Measurements from ENCODE around the gene SLC34A2. TPM values are rescaled to one million over a fixed set of nuclear protein-coding genes. Genes with fewer than 3 reads are reported as not detected.

The SLC34A2 gene
- total and polyA plus RNA-seq, 2 of the 8 experiments (the other 6 are each of a cell fraction or from before 2014, with no cell fraction given) = 2.2 to 2.9 TPM

DNA sequence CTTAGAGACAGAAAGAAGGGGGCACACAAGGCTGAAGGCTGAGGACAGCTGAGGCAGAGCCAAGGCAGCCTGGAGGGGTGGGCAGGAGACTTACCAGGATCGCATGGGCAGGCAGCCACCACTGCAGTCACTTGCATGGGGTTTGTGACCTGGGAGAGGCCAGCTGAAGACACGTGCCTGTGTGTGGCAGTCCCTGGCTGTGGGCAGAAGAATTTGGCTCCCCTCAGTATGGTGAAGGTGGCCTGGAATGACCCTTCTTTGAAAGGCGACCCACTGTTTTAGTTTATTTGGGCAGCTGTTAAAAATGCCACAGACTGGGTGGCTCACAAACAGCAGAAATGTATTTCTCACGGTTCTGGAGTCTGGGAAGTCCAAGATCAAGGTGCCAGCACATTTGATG is 22.1 kb upstream of the SLC34A2 start:
- Histone ChIP-seq H4K20me1 (replicated peaks in 1 of 2; ENCODE audit: control insufficient read depth in 1 of 2, insufficient read depth in 2 of 2, low read length in 2 of 2) (no peaks in the 10 kb centered on the region), H3K79me2 (ENCODE audit: control insufficient read depth in 1 of 2, insufficient read depth in 2 of 2, low read length in 2 of 2) (no peaks in the 10 kb centered on the region), H3K18ac (ENCODE audit: extremely low read depth, low read length) (no peak overlapping the region), H3K56ac (replicated peaks; ENCODE audit: insufficient read length, low read depth, low read length) (no peak overlapping the region), H2AFZ (ENCODE audit: low read length) (no peak overlapping the region), H3K4me3 (ENCODE audit: extremely low read depth in 1 of 4, insufficient read depth in 2 of 4, low read depth in 3 of 4, low read length in 4 of 4) (no peak overlapping the region), H3K27ac (ENCODE audit: low read depth, low read length) (no peak overlapping the region), H2BK5ac (ENCODE audit: low read depth, low read length) (no peak overlapping the region; the same call in 1 of the 2 replicates), H2BK15ac (ENCODE audit: low read length) (no peak overlapping the region), H2BK12ac (ENCODE audit: low read depth, low read length) (no peak overlapping the region), H2AK5ac (ENCODE audit: low read depth, low read length) (no peak overlapping the region), H3K27me3 (replicated peaks in 1 of 4; ENCODE audit: control insufficient read depth in 3 of 4, extremely low read depth in 1 of 4, insufficient read depth in 3 of 4, low read length in 3 of 4) (no peaks in the 10 kb centered on the region; a peak in 1 of 7 replicates), H3K4me2 (ENCODE audit: insufficient read depth in 1 of 2, low read depth in 2 of 2, low read length in 2 of 2) (no peak overlapping the region), H3K4me1 (replicated peaks in 1 of 4; ENCODE audit: control insufficient read depth in 3 of 4, insufficient read depth in 4 of 4, low read length in 3 of 4) (no peaks in the 10 kb centered on the region), H3K36me3 (ENCODE audit: control insufficient read depth in 2 of 4, insufficient read depth in 4 of 4, low read length in 3 of 4) (no peaks in the 10 kb centered on the region), H3K79me1 (ENCODE audit: low read depth, low read length) (no peaks in the 10 kb centered on the region), H3K4ac (replicated peaks; ENCODE audit: insufficient read length, low read depth, low read length) (no peak overlapping the region), H3K9me3 (ENCODE audit: insufficient read depth in 2 of 2, low read depth in 1 of 2, low read length in 1 of 2) (no peaks in the 10 kb centered on the region), H4K5ac (ENCODE audit: insufficient read length, low read depth, low read length) (no peak overlapping the region), H3K23ac (ENCODE audit: insufficient read length) (no peak overlapping the region), H3K14ac (ENCODE audit: insufficient read length) (no peak overlapping the region), H2BK20ac (ENCODE audit: low read length) (no peak overlapping the region), H4K8ac (ENCODE audit: extremely low read depth, insufficient read depth, low read length) (no peak overlapping the region), H4K91ac (replicated peaks; ENCODE audit: insufficient read length, low read length) (no peak overlapping the region), H3K9ac (replicated peaks in 1 of 4; ENCODE audit: extremely low read depth in 1 of 4, low read depth in 3 of 4, low read length in 3 of 4) (no peak overlapping the region), H3K23me2 (ENCODE audit: low read depth, low read length) (no peaks in the 10 kb centered on the region), H2BK120ac (replicated peaks; ENCODE audit: low read depth, low read length) (no peak overlapping the region)
- CTCF ChIA-PET (ENCODE audit: partially characterized antibody) = interaction anchor here (0.6 to 1.0 kb wide), 3 partner anchors 9 to 135 kb away, joined by 3 to 4 read pairs (median 3); no protein-coding TSS in a partner anchor
- DNase-seq (ENCODE audit: low read depth in 1 of 2, low spot score in 2 of 2) (no peak), FAIRE-seq (no peak)
- WGBS, 2 experiments (ENCODE audit: extremely low coverage in 1 of 2, insufficient coverage in 1 of 2, insufficient read length in 1 of 2, insufficient replicate concordance in 2 of 2, low coverage in 1 of 2, low lambda C conversion rate in 2 of 2, missing lambda C conversion rate in 1 of 2) = 89% methylated on average over 4 of the region's 4 CpGs; no CpG with 5 or more reads in 1 of the 2 experiments
- POLR2A ChIA-PET (ENCODE audit: partially characterized antibody) = no interaction called here
- TF ChIP-seq TCF12 (IDR thresholded peaks at IDR 0.05; ENCODE audit: low read depth, low read length) = no peak

Data from H1 (cell line).